GM12875 (cell line): ENCODE measurements around the gene BRICD5.

Experiments
- H3K4me3 ChIP-seq: one replicate; pipeline ENCODE4 v1.5.1; 2011; ENCODE audit warnings: low read depth, low read length, control low read depth
- CTCF ChIP-seq: IDR thresholded peaks from 2 replicates; pipeline ENCODE4 v1.5.1; 2011; ENCODE audit warnings: low read depth, mild to moderate bottlenecking, control low read depth, inconsistent platforms, low read length, moderate library complexity, borderline replicate concordance; ENCODE audit not compliant: insufficient read depth

Gene BRICD5

GRCh38 chr16:2179576-2179975 lies 31.1 kb downstream of the BRICD5 start:
- no peak for TF ChIP-seq CTCF
- H3K4me3 ChIP-seq = no peak overlapping the region

DNA sequence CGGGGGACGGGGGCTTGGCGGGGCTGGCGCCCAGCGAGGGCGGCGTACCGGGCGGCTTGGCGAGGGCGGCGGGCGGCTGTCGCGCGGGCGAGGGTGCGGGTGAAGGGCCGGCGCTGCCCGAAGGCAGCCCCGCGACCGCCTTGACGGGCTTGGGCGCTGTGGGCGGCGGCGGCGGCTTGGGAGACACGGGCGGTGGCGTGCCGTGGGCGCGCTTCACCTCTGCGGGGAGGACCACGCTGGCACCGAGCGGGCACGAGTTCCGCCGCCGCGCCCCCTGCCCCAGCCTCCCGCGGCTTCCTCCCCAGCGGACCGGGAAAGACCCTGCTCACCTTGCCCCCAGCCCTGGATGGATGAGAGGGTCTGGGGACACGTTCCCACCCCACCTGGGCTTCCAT lies 31.6 kb downstream of the BRICD5 start:
- TF ChIP-seq CTCF = no peak
- H3K4me3 ChIP-seq = no peak overlapping the region

DNA sequence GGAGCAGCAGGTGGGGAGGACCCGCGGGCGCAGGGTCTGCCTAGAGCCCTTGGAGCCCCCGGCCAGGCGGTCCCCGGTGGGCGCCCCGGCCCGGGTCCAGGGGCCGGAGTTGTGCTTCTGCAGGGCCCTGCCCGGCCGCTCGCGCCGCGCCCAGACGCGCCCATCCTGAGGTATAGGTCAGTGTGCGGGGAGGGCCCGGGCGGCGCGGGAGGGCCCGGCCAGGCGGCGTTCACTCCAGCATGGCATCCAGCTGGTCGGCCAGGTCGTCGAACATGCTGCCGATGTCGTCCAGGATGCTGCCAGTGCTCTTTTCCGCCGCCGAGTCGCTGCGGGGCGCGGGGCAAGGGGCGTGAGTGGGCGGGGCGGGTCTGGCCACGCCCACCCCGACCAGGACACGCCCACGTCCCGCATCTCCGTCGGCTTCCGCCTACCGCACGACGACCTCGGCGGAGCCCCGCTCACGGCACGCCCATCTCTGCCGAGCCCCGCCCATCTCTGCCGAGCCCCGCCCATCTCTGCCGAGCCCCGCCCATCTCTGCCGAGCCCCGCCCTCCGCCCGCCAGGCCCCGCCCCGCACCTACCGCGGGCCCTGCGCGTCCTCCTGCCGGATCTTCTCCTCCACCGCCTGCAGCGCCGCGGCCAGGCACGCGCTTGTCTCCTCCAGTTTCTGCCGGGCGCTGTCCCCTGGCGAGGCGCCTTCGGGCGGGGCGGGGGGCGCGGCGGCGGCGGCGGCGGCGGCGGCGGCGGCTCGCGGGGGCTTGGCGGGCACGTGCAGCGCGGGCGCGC lies 32.1 kb downstream of the BRICD5 start:
- no peak overlapping the region for H3K4me3 ChIP-seq
- TF ChIP-seq CTCF = no peak

DNA sequence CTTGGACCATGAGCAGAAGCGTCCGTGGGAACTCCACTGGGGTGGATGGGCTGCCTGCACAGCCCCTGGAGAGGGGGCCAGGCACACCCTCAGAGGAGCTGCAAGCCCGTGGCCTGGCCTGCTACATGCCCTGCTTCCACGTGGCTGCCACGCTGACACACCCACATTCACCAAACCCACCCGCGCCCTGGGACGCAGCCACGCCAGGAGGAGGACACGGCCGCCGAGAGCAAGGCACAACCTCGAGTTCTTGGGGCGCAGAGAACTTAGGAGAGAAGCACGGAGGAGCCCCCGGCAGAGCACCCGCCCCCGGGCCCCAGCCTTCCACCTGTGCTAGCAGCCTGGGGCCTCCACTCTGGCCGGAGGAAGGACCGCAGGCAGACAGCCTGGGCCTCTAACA lies 33.1 kb downstream of the BRICD5 start:
- no peak overlapping the region for H3K4me3 ChIP-seq
- TF ChIP-seq CTCF = no peak

GRCh38 chr16:2177101-2177500 lies 33.6 kb downstream of the BRICD5 start:
- H3K4me3 ChIP-seq = no peak overlapping the region
- no peak for TF ChIP-seq CTCF

GRCh38 chr16:2176047-2176446 lies 34.6 kb downstream of the BRICD5 start:
- no peak overlapping the region for H3K4me3 ChIP-seq
- no peak for TF ChIP-seq CTCF

DNA sequence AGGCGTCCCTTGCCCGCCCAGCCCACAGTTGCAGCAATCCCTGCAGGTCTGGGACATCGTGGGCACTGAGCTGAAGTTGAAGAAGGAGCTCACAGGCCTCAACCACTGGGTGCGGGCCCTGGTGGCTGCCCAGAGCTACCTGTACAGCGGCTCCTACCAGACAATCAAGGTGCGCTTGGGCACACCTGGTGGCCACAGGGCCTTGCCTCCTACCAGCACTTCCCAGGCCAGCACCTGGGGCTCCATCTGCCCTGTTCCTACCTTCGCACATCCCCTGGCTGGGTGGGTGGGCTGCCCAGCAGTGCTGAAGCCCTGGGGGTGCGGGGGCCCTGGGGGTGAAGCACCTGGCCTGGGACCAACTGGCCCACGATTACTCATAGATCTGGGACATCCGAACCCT lies 35.2 kb downstream of the BRICD5 start:
- TF ChIP-seq CTCF = no peak
- no peak overlapping the region for H3K4me3 ChIP-seq
